MV-4-11 (cell line): Measurements from ENCODE around the gene BTBD9.

Source experiments
- DNase-seq: peaks from one replicate; lab custom pipeline; 2025; lab: John Stamatoyannopoulos, UW

BTBD9 gene

DNA sequence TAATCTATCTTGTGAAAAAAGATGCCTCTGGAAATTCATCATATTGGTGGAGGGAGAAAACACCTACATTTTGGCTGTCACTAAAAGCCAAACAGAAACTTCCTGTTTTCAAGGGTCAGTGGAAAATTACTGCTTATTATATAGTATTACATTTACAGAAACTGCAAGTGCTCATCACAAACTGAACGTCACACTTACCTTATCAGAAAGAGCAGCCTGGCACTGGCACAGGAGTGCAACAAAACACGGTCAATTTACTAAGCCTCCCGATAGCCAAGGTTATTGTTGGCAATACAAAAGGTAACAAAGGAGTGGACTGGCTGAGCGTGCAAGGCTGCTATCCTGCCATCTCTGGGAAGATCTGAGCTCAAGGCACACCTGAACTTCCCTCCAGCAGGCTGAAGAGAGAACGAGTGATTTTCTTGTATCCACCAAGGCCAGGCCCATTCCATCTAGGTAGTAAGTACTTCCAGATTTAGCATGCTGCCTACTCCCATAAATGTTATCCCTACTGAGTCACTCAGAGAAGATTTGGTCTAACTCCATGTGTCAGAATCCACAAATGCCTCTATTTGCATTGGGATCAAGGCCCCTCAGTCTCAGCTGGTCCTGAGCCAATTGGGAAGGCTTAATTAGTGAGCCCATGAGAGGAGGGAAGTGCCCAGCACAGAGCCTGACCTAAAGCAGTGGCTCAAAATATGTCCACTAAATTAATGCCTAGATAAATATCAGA is 399.8 kb downstream of the BTBD9 start:
- DNase-seq: no peak

DNA sequence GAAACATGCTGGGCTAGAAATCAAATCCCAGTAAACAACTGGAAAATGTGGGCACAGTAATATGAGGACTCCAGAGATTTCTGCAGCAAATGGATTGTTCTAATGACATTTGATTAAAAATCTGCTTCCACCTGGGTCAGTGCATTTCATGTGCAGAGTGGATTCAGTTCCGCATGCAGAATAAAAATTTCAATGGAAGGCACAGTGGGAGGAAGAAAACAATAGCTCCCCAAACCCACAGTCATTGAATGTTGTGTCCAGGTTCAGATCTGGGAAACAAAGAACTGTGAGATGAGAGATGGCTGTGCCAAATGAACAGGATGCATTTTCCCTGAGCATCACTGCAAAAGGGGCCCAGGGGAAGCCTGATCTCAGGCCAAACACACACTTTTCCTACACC is 403.1 kb downstream of the BTBD9 start:
- no peak for DNase-seq

DNA sequence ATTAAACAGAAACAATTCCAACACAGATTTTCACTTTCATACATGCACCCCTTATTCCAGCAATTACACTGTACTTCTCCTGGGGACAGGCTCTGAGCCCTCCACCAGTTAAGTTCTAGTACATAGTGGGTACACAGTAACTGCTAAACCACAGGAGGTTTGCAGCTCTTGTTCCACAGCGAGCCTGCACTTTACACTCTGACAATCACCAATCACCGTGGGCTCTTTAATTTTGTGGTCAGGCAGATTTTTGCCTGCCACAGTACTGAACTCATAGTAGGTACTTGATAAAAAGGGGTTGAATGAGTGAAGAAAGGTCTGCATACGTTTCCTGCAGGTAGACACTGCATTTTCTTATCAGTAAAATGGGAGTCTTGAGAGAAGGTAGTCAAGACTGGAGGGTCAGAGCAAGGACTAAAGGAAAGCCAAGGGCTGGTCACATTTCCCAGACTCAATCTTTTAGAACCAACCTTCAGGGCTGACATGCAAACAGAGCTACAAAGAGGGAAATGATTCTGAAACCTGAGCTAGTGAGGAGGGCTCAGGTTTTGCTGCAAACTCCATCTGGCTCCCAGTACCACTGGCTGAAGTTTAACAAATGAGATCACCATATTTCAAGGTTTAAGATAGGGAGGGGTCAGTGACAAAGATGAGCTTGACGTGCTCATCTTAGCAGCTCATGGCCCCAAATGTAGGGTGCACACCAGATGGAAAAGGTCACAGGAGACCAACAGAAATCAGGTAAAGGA is 404.6 kb downstream of the BTBD9 start:
- DNase-seq: no peak

DNA sequence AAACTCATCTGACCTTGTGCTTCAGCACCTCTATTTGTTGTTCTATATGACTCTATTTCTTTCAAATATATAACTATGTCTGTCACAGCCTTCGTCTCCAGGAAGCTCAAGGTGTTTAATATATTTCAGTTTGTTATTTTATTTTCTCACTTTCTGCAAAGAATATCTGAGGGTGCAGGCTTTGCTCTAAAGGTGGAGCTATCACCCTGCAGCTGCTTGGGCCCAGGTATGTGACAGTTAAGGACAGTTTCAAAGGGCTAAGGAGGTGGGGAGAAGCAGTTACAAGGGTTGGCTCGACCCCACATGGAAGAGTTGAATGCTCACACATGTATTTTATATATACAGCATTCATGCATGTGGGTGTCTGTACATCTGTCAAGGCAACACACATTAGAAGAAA is 405.6 kb downstream of the BTBD9 start:
- no peak for DNase-seq

DNA sequence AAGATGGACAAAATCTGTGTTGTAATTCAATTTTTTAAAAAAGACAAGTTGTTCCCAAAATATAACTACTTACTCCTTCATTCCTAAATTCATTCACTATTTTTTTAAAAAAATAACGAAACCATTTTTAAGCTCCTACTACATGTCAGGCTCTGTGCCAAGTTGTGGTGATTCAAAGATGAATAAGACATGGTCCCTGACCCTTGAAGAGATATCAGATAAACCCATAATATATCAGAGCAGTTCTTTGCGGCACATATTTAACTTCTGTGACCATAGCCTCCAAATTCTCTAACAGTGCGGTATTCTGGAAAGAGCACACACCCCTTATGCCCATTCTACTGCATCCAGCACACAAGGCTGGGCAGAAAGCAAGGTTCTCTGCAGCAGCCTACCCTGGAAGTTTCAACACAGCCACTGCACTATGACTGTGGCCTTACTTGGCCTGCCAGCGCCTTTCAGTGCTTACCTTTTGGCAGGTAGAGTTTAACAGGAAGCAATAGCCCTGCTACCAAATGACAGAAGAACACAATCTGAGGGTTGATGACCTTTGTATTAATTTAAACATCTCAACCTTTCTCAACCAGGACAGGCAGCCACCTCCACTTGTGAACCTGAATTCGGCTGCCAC is 406.5 kb downstream of the BTBD9 start:
- DNase-seq: no peak

DNA sequence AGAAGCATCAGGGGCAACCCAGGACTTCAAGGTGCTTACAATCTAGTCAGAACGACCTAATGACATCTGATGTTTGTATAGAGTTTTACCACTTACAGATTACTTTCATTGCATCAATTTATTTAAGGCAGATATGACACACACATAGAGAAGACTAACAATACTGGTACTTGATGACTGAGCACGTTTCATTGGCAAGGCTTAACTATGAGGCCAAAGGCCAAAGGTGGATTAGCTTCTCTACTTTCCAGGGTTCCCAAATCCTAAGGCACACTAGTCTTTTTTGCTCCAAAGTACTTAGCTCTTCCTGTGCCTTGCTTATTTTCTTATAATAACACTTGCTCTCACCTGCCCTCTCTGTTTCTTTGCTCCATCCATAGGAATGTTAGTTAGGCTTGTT is 414.0 kb downstream of the BTBD9 start:
- no peak for DNase-seq

DNA sequence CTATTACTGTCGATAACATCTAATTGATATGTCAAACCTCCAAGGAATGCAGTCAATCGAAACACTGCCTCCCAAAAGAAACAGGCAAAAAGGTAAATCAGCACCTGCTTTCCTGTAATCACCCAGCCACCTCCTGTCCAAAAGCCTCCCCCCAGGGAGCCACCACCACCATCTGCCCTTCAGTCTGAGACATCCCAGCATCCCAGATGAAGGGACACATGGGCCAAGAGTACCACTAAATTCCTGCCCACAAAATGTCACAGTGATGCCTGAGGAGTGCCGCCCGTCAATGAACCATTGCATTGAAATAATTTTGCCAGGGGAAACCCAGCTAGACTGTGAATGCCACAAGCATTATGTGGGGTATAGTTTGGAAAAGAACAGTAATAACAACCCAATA is 418.5 kb downstream of the BTBD9 start:
- no peak for DNase-seq

DNA sequence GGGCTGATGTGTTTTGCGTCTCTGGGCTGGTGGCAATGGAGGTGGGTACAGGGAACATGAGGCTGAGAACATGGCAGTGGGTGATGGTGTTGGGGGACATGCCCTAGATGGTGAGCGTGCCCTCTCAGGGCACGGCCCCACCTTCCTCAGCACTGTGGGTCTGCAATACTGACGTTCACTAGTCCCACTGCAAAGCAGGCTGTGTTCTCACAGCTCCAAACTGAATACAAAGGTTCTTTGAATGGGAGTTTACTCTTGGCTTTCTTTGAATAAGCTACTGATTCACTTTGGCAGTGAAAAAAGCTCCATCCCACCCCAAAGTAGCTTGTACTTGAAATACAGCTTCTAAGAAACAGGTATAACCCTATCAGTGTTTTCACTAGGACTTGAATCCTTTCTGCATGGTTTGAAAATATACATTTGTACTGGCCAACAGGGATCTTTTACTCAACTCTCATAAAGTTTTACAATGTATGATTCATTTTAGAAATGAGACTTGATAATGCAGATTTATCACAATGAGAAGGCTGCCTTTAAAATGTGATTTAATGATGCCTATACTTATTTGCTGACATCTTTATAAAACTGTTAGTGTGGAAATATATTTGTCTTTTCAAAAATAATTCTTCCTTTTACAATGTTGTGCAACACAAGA is 419.5 kb downstream of the BTBD9 start:
- no peak for DNase-seq

DNA sequence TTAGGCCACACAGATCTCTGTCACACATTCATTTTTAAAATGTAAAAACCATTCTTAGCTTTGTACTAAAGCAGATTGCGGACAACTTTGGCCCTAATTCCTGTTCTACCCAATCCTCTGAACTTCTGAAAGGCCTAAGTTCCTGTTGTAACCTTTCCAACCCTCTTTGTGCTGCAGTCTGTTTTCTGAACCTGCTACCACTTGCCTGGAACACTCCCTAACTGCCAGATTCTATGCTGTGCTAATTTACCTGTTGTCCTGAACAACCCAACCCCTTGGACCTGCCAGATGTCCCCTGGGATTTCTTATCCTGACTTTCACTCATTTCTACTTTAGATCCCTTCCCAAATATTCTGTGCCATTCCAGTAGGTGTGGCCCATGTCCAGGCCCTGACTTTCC is 421.5 kb downstream of the BTBD9 start:
- DNase-seq: no peak

DNA sequence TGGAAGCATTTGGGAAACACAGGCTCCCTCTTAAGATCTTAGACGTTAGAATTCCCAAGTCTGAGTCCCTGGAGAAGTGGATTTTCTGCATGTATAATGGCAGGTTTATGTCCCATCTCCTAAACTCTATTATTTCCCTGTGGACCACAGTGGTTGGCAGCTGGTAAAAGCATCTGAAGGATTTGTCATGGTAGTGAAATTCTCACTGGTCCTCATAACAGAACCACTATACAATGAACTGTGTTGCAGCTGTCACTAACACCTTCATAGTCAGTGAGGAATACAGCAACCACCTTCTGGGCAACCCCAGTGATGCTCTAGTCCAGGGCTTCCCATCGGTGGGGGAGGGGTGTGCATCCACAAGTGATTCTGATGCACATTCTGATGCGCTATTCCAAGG is 423.3 kb downstream of the BTBD9 start:
- no peak for DNase-seq

DNA sequence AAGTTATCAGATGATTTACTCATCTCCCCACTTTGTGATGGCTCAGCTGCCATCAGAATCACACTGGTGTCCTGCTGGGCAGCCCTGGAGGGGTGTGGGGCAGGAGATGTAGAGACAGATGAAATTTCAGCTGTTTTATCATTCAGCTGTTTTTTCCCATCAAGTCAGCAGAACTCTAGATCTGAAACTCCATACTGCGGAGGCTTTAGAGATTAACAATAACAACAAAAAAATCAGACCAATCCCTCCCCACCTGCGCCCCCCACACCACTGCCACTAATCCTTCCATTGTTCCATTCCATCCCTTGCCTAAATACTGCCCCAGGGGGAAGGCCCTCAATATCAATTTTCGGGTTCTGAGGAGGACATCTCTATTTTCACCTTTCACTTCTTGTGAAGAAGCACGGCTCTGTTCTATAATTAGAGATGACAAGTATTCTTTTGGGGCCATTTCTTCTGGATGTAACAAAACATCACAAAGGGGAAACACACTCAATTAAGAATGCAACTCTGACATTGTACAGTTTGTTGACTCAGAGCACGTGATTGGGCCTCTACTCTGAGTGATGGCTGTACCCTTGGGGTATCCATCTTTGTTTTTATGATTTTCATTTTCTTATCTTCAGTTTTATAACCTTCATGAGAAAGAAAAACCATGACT is 423.9 kb downstream of the BTBD9 start:
- DNase-seq: no peak

DNA sequence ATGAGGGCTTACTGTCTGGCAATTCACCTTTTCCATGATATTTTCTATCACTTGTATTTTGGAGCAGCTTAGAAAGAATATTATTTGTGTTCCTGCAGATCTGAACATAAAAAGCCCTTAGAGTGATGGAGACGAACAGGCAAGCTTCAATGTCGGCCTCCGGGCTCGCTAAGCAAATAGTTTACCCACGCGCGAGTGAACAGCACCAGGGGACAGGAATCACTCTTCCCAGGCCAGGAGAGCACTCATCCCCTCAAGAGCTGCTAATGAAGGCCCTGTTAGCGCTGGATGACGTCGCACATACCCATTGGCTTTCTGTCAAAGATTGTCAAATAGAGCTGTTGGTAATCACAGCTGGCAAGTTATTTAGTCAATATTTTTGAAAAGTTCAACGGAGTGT is 424.5 kb downstream of the BTBD9 start:
- no peak for DNase-seq

DNA sequence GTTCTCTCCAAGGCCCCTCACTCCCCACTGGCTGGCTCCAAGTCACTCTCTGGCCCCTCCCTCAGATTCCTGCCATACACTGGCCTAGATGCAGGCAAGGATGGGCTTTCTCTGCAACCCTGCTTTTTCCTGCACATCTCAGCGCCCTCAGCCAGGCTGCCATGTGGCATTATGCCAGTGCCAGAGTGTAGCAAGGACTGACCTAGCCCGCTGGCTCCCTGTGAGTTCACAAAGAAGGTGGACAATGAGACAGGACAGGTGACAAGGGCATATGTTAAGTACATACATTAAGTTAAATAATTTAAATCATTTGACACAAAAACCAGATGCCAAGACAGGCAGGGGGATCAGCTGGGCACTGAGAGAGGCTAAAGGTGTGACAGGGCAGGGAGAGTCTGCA is 425.6 kb downstream of the BTBD9 start:
- no peak for DNase-seq

DNA sequence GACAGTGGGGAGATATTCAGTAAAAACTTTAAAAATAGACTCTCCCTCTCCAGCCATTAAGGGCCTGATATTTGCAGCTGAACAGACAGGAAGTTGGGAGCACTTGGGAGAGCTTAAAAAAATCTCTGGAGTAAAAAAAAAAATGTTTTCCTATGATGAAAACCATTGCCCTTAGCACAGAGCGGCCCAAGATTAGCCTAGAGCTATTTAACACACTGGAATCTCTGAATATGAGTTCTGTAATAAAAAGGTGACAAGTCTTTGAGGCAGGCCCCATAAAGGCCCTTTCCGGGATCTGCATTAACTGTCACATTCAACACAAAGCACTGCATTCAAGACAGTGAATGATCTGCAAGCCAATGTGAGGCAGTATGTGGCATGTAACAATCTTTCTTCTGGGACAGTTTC is 426.5 kb downstream of the BTBD9 start:
- no peak for DNase-seq

DNA sequence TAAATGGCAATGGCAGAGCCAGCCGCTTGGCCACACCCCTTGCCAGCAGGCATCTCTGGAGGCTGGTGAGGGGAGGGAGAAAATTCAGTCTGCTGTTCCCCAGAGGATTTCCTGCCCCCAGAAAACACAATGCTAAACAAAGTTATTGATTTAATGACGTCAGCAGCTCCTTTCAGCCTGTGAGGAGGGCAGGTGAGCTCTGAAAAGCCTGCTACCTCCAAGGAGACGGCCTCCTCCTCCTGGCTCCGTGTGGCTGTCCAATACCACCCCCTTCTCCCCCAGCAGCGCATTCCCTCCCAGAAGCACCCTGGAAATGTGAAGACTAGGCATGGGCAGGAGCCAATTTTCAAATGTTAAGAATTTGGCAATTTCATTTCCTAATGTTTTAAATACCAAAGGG is 427.1 kb downstream of the BTBD9 start:
- DNase-seq: no peak

DNA sequence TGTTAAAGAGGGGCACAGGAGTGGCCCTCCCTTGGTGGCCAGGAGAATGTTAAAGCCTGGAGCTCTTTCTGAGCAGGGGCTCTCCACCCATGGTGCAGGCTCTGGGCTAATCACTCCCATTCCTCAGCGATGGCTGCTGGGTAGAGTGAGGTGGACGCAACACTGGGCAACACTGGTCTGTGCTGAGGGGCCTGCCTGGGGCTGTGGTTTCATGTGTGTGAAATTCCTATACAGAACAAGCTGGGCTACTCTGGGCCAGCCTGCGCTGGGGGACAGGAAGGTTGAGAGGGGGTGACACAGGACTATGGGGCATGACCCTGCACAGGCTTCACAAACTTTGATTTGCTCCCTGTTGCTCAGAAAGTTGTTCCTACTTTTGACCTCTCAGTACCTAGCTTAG is 427.6 kb downstream of the BTBD9 start:
- DNase-seq: no peak

DNA sequence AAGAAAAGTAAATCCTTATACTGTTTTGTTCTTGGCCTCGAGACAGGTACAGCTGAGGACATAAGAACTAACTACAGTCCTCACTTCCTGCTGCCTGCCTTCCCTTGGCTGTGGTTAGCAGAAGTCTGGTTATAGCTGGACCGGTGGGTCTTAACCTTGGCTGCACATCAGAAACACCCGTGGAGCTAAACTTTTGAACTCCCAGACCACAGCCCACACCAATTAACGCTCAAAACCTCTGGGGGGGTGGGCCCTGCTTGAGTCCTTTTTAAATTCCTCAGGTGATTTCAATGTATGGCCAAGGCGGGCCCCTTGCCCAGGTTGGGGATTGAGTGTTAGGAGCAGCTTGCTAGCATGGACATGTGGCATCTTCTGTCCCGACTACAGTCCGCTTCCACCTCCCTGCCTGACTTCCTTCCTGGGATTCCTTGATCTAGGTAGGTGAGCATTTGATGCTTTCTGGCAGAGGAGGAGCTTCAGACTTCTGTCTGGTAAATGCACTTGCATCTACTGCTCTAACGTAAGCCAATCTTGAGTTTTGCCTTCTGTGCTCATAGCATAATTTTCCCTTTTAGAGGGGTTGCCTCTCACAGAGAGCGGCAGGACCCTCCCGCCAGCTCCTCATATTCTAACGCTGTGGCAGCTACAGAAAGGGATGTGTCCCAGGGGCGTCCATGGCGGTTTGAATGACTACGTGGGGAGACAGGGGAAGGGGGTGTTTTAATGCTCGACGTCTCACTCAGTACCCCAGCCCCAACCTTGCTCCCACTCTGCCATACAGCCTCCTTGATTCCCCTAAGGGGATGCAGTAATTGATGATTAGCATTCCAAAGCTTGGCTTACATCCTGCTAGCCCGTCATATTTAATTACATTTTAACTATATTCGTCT is 430.1 kb downstream of the BTBD9 start:
- DNase-seq: no peak

DNA sequence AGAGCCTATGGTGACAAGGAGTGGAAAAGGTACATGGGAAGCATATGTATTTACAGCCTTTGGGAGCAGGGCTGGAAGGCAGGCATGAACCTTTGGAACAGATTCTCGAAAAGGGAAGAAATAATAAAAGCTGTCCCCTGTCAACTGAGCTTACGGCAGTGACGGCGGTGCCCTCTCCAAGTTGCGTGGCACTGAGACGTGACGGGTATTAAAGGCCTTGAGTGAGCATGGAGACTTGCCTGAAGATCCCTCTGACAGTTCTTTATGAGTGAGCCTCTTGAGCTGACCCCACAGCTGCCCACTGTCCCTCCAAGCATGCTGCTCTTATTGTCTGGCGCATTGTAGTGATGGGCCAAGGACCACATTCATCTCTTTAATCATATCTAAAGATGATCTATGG is 431.7 kb downstream of the BTBD9 start:
- DNase-seq: no peak

DNA sequence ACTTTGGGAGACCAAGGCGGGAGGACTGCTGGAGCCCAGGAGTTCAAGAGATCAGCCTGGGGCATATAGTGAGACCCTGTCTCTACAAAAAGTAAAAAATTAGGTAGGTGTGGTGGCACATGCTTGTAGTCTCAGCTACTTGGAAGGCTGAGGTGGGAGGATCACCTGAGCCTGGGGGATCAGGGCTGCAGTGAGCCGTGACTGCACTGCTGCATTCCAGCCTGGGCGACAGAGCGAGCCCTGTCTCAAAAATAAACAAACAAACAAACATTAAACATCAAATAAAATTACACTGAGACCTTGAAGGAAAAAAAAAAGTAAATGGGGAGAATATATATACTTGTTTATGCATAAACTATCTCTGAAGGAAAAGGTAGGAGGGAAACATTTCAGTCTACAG is 432.4 kb downstream of the BTBD9 start:
- DNase-seq: no peak

DNA sequence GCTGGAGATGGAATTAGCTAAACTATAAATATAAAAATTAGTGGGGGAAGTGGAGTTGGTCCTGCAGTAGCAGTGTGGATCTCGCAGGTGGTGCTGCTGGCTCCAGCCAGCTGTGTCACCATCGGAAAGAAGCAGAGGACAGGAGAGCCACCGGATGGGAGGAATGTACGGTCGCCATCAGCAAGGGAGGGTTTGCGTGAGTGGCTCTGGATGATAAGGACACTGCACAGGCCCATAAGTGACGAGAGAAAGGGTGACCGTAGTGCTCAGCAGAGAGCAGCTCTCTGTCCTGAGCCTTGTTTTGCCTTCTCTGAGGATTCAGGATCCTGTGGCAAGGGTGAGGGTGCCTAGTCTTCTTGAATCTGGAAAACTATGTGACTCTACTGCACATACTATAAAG is 441.5 kb downstream of the BTBD9 start:
- no peak for DNase-seq

DNA sequence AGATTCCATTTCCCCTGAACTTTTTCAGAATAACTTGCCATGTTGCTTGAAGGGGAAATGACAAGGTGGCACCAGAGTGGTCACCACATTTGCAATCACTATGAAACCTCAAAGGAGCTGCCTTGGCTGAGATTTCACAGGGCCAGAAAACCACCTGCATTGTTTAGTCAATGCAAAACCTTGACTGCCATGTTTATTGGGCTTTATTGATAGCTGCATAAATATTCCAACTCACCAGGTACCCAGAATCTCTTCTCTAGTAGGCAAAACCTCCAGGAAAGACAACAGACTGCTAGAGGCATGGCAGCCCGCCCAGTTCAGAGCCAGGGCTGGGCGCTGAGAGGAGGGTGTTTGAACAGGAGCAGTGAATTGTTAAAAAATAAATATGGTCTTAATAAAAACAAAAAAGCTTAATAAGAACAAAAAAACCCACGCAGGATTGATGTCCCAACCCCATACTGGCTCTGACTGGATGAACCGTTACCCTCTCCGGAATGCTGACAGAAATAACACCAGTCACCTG is 444.6 kb downstream of the BTBD9 start:
- no peak for DNase-seq
